ENCODE results near the gene DAB2IP. TPM values are rescaled to one million over a fixed set of nuclear protein-coding genes. Genes with fewer than 3 reads are reported as not detected.

DAB2IP gene
- total and polyA plus RNA-seq, 5 donors = 25.5 to 55.0 (median 42.1) TPM

DNA sequence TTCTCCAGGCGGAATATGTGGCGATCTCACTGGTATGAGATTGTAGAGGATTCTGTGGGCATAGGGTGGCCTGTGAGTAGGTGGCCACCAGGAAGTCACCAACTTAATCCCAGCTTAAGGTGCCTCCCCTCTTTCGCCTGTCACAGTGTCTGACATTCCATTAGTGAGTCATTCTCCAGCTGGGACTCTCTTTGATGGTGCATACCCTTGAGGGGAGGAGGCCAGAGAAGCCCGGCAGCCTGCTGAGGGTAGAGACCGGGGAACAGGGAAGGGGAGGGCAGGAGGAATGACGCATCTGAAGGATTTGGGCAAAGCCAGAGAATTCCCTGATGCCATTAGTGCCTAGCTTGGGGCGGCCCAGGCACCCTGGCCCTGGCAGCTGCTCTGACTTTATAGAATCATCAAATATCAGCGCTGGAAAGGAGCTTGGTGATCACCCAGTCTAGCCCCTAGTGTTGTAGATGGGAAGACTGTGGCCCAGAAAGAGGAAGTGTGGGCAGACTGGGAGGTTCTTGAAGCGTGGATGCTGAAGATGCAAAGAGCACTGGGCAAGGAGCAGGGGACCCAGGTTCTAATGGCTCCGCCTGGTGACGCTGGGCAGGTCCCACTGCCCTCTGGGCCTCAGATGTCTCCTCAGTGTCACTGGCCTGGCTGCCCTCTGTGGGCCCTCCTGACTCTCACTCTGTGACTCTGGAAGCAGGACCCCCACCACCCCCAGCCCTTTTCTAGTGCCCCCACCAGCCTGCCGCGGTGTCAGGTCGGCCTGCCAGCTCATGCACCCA lies 41.4 kb downstream of the DAB2IP start:
- peak; percentile 48 to 81 for ATAC-seq
- DNase-seq = peak in 1 of 3 donors; percentile 45
- intact Hi-C loops (cut with DNase I) = loop anchor here in 2 of 4 donors (5.0 to 10.0 kb wide), 2 partner anchors 82 to 300 kb away; no protein-coding TSS in a partner anchor

DNA sequence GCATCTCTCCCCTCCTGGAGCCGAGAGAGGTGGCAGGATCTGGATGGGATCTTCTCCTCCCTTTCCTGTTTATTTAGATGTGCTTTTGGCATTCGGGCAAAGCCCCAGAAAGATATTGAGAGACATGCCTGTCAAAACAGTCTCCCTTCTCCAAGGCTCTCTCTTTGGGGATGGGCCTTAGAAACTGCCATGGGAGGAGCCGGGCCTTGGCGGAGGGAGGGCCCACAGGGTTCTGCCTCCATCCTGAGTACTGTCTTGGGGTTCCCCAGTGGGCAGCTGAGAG lies 41.9 kb downstream of the DAB2IP start:
- Histone ChIP-seq H3K9me3 (ENCODE audit: control insufficient read depth, low read length) (no peaks in the 10 kb centered on the region), H3K4me1 (ENCODE audit: control insufficient read depth, insufficient read depth, low read length) (peaks cover 7% of the 10 kb centered on the region), H3K27me3 (ENCODE audit: control insufficient read depth, insufficient read depth) (no peaks in the 10 kb centered on the region), H3K27ac (ENCODE audit: low read length) (no peak overlapping the region), H3K4me3 (ENCODE audit: low read length) (no peak overlapping the region)
- no peak for DNase-seq
- 77% methylated on average over 4 of the region's 4 CpGs for WGBS
- intact Hi-C loops (cut with DNase I) = loop anchor here in 2 of 4 donors (5.0 to 10.0 kb wide), 2 partner anchors 81 to 299 kb away; no protein-coding TSS in a partner anchor
- no peak for ATAC-seq

More for the DNA sequence above, 41.4 kb downstream of the DAB2IP start:
- 78% methylated on average over 14 of the region's 14 CpGs for WGBS
- H3K4me1 ChIP-seq (ENCODE audit: control insufficient read depth, insufficient read depth, low read length) = peaks cover 7% of the 10 kb centered on the region
- no peaks in the 10 kb centered on the region for H3K27me3 ChIP-seq (ENCODE audit: control insufficient read depth, insufficient read depth)
- no peak overlapping the region for H3K4me3 ChIP-seq (ENCODE audit: low read length)
- H3K27ac ChIP-seq (ENCODE audit: low read length) = peak overlapping the region; percentile 22
- H3K9me3 ChIP-seq (ENCODE audit: control insufficient read depth, low read length) = no peaks in the 10 kb centered on the region

DNA sequence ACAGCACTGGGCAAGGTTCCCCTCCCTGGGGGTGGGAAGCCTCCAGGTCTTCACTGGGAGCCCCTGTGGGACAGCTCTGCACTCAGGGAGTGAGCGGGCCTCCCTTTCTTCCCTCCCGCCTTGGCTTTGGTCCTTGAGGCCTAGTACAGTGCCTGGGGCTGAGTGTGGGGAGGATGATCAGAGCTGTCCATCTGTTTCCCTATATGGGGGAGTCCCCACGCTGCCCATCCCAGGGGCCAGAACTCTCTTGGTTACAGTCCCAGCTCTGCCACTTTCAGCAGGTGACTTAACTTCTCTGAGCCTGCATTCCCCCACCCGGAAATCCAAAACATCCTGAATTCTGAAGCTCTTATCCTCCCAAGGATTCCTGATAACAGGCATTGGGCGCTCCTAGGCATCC lies 42.6 kb downstream of the DAB2IP start:
- 85% methylated on average over 5 of the region's 5 CpGs for WGBS
- peaks cover 11% of the 10 kb centered on the region for H3K4me1 ChIP-seq (ENCODE audit: control insufficient read depth, insufficient read depth, low read length)

DNA sequence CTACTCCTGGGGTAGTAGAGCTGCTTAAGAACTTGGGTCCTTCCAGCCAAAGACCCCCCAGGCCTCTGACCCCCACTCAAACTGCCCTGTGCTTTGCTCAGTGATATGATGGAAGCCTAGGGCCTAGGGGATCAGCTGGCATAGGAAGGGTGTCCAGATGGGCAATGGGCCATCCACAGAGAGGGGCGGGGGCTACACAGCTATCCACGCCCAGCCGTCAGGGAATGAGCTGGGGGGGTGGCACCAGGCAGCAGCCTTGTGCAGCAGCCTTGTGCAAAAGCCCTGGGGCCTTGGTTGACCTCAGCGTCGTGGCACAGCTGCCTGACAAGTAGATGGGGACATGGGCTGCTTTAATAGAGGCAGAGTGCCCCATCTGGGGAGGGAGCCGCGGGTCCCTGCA lies 43.2 kb downstream of the DAB2IP start:
- Histone ChIP-seq H3K27me3 (ENCODE audit: control insufficient read depth, insufficient read depth) (no peaks in the 10 kb centered on the region), H3K4me1 (ENCODE audit: control insufficient read depth, insufficient read depth, low read length) (peaks cover 11% of the 10 kb centered on the region), H3K27ac (ENCODE audit: low read length) (no peak overlapping the region), H3K9me3 (ENCODE audit: control insufficient read depth, low read length) (no peaks in the 10 kb centered on the region), H3K4me3 (ENCODE audit: low read length) (no peak overlapping the region)
- intact Hi-C loops (cut with DNase I) = loop anchor here in 2 of 4 donors (5.0 to 10.0 kb wide), 2 partner anchors 80 to 298 kb away; no protein-coding TSS in a partner anchor
- 87% methylated on average over 7 of the region's 7 CpGs for WGBS
- DNase-seq (peak in 2 of 3 donors; percentile 8 to 50), ATAC-seq (no peak)

More for the DNA sequence above, 42.6 kb downstream of the DAB2IP start:
- no peaks in the 10 kb centered on the region for H3K9me3 ChIP-seq (ENCODE audit: control insufficient read depth, low read length)
- H3K4me3 ChIP-seq (ENCODE audit: low read length) = no peak overlapping the region
- H3K27ac ChIP-seq (ENCODE audit: low read length) = no peak overlapping the region
- no peaks in the 10 kb centered on the region for H3K27me3 ChIP-seq (ENCODE audit: control insufficient read depth, insufficient read depth)
- no peak for ATAC-seq
- intact Hi-C loops (cut with DNase I) = loop anchor here in 2 of 4 donors (5.0 to 10.0 kb wide), 2 partner anchors 81 to 298 kb away; no protein-coding TSS in a partner anchor
- DNase-seq = no peak

DNA sequence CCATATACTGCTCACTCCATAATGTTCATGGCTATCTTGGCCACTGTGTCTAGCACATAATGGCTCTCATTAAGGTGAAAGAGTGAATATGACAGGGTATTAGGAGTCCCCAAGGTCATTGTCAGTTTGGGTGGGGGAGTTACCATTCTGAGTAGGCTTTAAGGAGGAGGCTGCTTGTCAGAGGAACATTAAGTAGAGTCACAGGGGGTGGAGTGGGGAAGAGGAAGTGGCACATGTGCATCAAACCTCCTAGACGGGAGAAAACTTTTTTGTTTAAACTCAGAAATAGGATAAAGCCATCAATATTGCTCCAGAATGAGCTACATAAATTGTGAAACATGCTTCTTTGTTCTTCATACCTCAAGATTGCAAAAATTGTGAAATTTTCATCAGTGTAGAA lies 45.5 kb downstream of the DAB2IP start:
- ATAC-seq (no peak), DNase-seq (no peak)
- 65% methylated on average over 1 of the region's 1 CpG for WGBS
- Histone ChIP-seq H3K9me3 (ENCODE audit: control insufficient read depth, low read length) (no peaks in the 10 kb centered on the region), H3K27me3 (ENCODE audit: control insufficient read depth, insufficient read depth) (no peaks in the 10 kb centered on the region), H3K27ac (ENCODE audit: low read length) (no peak overlapping the region), H3K4me3 (ENCODE audit: low read length) (no peak overlapping the region), H3K4me1 (ENCODE audit: control insufficient read depth, insufficient read depth, low read length) (peaks cover 16% of the 10 kb centered on the region)
- intact Hi-C loops (cut with DNase I) = loop anchor here in 2 of 4 donors (5.0 to 10.0 kb wide), 2 partner anchors 78 to 300 kb away; no protein-coding TSS in a partner anchor

DNA sequence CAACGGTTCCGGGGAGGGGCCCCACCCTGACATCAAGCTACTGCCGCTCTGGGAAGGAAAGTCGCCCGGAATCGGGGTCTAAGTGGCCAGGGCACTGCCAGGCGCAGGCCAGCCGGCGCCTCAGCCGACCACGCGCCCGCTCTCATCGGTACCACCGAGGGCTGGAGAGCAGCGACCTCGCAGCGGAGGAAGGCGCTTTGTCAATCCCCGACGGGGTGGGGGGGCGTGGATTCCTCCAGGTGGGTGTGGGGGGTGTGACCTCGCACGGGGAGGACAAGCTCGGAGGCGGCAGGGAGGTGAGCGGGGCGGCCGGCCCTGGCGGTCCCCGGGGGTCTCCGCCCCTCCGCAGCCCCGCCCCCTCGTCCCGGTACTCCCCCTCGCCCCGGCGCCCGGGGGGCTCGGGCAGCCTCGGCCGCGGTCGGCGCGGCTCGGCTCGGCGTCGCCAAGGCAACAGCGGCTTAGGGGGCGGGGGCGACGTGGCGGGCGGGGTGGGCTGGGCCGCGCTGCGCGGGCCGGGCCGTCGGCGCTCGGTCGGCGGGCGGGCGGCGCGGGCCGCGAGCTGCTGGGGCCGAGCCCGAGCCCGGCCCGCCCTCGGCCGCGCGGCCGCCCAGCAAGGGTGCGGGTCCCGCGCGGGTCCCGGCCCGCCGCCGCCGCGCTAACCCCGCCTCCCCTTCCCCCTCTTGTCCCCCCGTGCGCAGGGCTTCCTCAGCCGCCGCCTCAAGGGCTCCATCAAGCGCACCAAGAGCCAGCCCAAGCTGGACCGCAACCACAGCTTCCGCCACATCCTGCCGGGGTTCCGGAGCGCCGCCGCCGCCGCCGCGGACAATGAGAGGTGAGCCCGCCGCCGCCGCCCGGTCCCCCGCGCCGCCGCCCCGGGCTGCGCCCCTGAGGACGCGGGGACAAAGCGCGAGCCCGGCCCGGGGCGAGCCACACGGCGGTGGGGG lies 47.5 kb downstream of the DAB2IP start:
- H3K4me1 ChIP-seq (ENCODE audit: control insufficient read depth, insufficient read depth, low read length) = peaks cover 14% of the 10 kb centered on the region
- H3K27me3 ChIP-seq (ENCODE audit: control insufficient read depth, insufficient read depth) = no peaks in the 10 kb centered on the region
- no peak overlapping the region for H3K27ac ChIP-seq (ENCODE audit: low read length)
- H3K9me3 ChIP-seq (ENCODE audit: control insufficient read depth, low read length) = no peaks in the 10 kb centered on the region
- 7% methylated on average over 120 of the region's 130 CpGs for WGBS
- peak overlapping the region; percentile 72 for H3K4me3 ChIP-seq (ENCODE audit: low read length)
- DNase-seq (peak; percentile 73 to 90 (median 86)), ATAC-seq (peak; percentile 30 to 33)
- intact Hi-C loops (cut with DNase I) = loop anchor here in 2 of 4 donors (5.0 to 10.0 kb wide), 2 partner anchors 76 to 298 kb away; no protein-coding TSS in a partner anchor

DNA sequence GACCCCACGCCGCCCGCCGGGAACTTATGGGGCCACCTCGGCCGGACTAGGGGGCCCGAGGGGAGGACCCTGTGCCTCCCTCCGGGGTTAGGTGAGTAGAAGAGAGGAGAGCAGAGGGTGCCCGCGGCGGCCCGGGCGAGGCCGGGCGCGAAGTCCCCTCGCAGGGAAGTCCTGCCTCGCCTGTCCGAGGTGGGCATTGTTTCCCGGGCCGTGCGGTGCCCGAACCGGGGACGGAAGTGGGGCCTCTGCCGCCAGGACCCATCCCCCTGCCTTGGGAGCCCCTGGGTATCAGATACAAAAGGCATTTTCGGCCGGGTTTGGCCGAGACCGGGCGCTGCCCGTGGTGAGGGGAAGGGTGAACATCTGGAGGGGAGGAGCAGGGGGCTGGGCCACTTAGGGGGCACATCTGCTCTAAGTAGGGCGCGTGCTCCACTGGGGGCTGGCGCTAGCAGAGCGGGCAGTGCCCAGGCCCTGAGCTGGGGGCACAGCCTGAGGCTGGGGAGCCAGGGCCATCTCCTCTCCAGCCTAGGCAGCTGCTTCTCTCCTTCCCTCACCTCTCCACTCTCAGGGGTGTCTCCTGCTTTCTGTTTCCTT lies 48.2 kb downstream of the DAB2IP start:
- H3K4me1 ChIP-seq (ENCODE audit: control insufficient read depth, insufficient read depth, low read length) = peaks cover 14% of the 10 kb centered on the region
- 20% methylated on average over 36 of the region's 36 CpGs for WGBS
- H3K4me3 ChIP-seq (ENCODE audit: low read length) = peak overlapping the region; percentile 72
- intact Hi-C loops (cut with DNase I) = loop anchor here in 2 of 4 donors (5.0 to 10.0 kb wide), 3 partner anchors 75 to 298 kb away; no protein-coding TSS in a partner anchor
- ATAC-seq (peak; percentile 6 to 12), DNase-seq (peak in 1 of 3 donors; percentile 69)
- H3K27me3 ChIP-seq (ENCODE audit: control insufficient read depth, insufficient read depth) = no peaks in the 10 kb centered on the region
- peak overlapping the region; percentile 31 for H3K27ac ChIP-seq (ENCODE audit: low read length)
- H3K9me3 ChIP-seq (ENCODE audit: control insufficient read depth, low read length) = no peaks in the 10 kb centered on the region

DNA sequence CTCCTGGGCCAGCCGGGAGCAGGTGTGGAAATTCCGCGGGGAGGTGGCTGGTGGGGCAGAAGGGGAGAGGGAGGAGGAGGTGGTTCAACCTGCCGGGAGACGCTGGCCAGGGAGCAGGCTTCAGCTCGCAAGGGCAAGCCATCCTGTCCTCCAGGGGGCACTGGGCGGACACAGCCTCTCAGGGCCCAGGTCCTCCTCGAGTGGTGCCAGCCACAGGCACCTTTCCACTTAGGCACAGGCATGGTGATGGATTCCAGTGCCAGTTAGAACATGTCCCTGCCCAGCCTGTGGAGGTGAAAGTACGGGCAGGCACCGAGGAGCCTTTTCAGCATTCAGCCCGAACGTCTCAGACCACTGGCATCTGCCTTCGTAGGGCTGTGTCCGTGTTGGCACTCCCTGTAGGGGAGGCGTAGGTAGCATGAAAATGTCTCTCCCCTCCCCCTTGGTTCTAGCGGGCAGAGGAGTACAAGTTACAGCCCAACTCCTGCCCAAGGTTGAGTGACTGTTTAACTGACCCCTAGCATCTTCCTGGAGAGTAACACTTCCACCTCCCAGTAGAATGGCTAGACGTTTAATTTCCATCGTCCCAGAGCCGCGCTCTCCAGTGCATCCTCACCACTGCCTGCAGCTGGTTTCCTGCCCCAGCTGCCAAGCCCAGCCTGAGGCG lies 48.9 kb downstream of the DAB2IP start:
- peak overlapping the region; percentile 31 for H3K27ac ChIP-seq (ENCODE audit: low read length)
- peak overlapping the region; percentile 72 for H3K4me3 ChIP-seq (ENCODE audit: low read length)
- no peaks in the 10 kb centered on the region for H3K9me3 ChIP-seq (ENCODE audit: control insufficient read depth, low read length)
- intact Hi-C loops (cut with DNase I) = loop anchor here in 1 of 4 donors (10.0 kb wide), 1 partner anchor 155 kb away; no protein-coding TSS in a partner anchor
- 35% methylated on average over 21 of the region's 21 CpGs for WGBS
- peaks cover 14% of the 10 kb centered on the region for H3K4me1 ChIP-seq (ENCODE audit: control insufficient read depth, insufficient read depth, low read length)
- DNase-seq (peak; percentile 51 to 78 (median 73)), ATAC-seq (peak; percentile 44 to 52)
- H3K27me3 ChIP-seq (ENCODE audit: control insufficient read depth, insufficient read depth) = no peaks in the 10 kb centered on the region

DNA sequence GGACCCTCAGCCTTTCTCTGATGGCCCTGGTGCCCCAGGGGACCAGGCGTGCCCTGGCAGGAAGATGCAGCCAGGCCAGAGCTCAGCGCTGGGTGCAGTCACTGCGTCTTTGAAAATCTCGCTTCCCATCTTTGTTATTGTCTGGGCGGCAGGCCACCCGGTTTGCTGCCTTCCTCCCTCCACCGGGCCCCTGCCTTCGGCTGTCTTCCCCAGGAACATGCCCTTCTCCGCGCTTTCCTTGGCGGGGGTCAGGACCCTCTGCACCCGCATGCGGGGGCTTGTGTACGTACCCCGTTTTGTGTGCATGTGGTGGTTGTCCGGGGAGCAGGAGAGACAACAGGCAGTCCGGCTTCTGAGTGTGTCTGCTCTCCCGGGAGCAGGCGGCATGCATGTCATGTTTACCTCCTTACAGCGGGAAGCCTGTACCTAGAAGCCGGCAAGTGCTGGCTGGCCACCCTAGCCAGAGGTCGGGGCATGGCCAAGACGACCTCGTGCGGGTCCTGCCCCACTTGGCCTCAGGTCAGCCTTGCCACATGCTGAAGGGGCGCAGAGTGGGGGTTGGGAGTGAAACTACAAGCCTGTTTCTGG lies 49.5 kb downstream of the DAB2IP start:
- no peaks in the 10 kb centered on the region for H3K27me3 ChIP-seq (ENCODE audit: control insufficient read depth, insufficient read depth)
- DNase-seq (peak; percentile 74 to 84 (median 84)), ATAC-seq (peak in 1 of 2 donors; percentile 78)
- WGBS = 45% methylated on average over 26 of the region's 26 CpGs
- H3K27ac ChIP-seq (ENCODE audit: low read length) = peak overlapping the region; percentile 28
- H3K9me3 ChIP-seq (ENCODE audit: control insufficient read depth, low read length) = no peaks in the 10 kb centered on the region
- H3K4me1 ChIP-seq (ENCODE audit: control insufficient read depth, insufficient read depth, low read length) = peaks cover 14% of the 10 kb centered on the region
- no peak overlapping the region for H3K4me3 ChIP-seq (ENCODE audit: low read length)
- intact Hi-C loops (cut with DNase I) = loop anchor here in 1 of 4 donors (10.0 kb wide), 1 partner anchor 156 kb away; no protein-coding TSS in a partner anchor

All from right cardiac atrium (tissue), 5 donors.